ENCODE results near the gene ADAM17. TPM values are rescaled to one million over a fixed set of nuclear protein-coding genes. Genes with fewer than 3 reads are reported as not detected.
A peak's percentile ranks its signal among the peaks of the same experiment; 100 is the strongest.

Gene ADAM17
- polyA plus RNA-seq, 3 donors: 30.2 to 34.8 (median 30.9) TPM

- Mint-ChIP-seq H3K36me3 (peaks cover 86 to 98% of the 10 kb centered on the region in 2 donors), H3K4me3 (no peak overlapping the region), H3K27me3 (ENCODE audit: low read depth in 3 of 3) (peaks cover 0 to 1% (median 0%) of the 10 kb centered on the region in 3 donors), H3K9me3 (no peaks in the 10 kb centered on the region), H3K27ac (no peak overlapping the region), H3K4me1 (no peaks in the 10 kb centered on the region)
- no peak overlapping the region for H3K9ac ChIP-seq (ENCODE audit: insufficient read depth, low read length, poor library complexity, severe bottlenecking)
- DNase-seq: no peak
- WGBS (ENCODE audit: insufficient coverage): no CpG with 5 or more reads among the region's 3 CpGs
- no peaks in the 10 kb centered on the region for H3K27me3 ChIP-seq (ENCODE audit: control insufficient read depth in 2 of 2, insufficient read depth in 2 of 2, low read length in 2 of 2)
- peaks cover 97% of the 10 kb centered on the region in 2 donors for H3K36me3 ChIP-seq (replicated peaks in 1 of 2; ENCODE audit: control insufficient read depth in 1 of 2, insufficient read depth in 2 of 2, low read length in 2 of 2)
- no peak overlapping the region for H2AFZ ChIP-seq (ENCODE audit: insufficient read depth, low read depth, low read length, poor library complexity, severe bottlenecking)
- H4K20me1 ChIP-seq (ENCODE audit: insufficient read depth, low read length): peaks cover 51% of the 10 kb centered on the region
- H3K4me1 ChIP-seq (ENCODE audit: control insufficient read depth in 1 of 2, insufficient read depth in 2 of 2, low read length in 2 of 2): no peaks in the 10 kb centered on the region
- no peak overlapping the region for H3K4me3 ChIP-seq (replicated peaks in 1 of 3; ENCODE audit: low read depth in 2 of 3, low read length in 3 of 3)
- intact Hi-C loops (cut with micrococcal nuclease): no loop called here
- no peaks in the 10 kb centered on the region for H3K9me3 ChIP-seq (replicated peaks in 1 of 2; ENCODE audit: control insufficient read depth in 1 of 2, insufficient read depth in 1 of 2, low read length in 2 of 2)
- no peak for TF ChIP-seq CTCF (IDR thresholded peaks at IDR 0.05)
- no peak overlapping the region for H3K4me2 ChIP-seq (replicated peaks; ENCODE audit: extremely low read depth, low read length, poor library complexity, severe bottlenecking)
- H3K79me2 ChIP-seq (ENCODE audit: insufficient read depth, low read length): no peaks in the 10 kb centered on the region
- no peak overlapping the region for H3K27ac ChIP-seq (ENCODE audit: low read depth in 1 of 2, low read length in 2 of 2)
Measured at GRCh38 chr2:9493478-9493877, 62.2 kb downstream of the ADAM17 start.

- H3K4me2 ChIP-seq (replicated peaks; ENCODE audit: extremely low read depth, low read length, poor library complexity, severe bottlenecking): no peak overlapping the region
- peaks cover 48% of the 10 kb centered on the region for H4K20me1 ChIP-seq (ENCODE audit: insufficient read depth, low read length)
- Mint-ChIP-seq H3K36me3 (peaks cover 86 to 98% of the 10 kb centered on the region in 2 donors), H3K9me3 (no peaks in the 10 kb centered on the region), H3K4me1 (no peaks in the 10 kb centered on the region), H3K4me3 (no peak overlapping the region), H3K27ac (no peak overlapping the region), H3K27me3 (ENCODE audit: low read depth in 3 of 3) (peaks cover 0 to 1% (median 0%) of the 10 kb centered on the region in 3 donors)
- no peaks in the 10 kb centered on the region for H3K27me3 ChIP-seq (ENCODE audit: control insufficient read depth in 2 of 2, insufficient read depth in 2 of 2, low read length in 2 of 2)
- WGBS (ENCODE audit: insufficient coverage): 100% methylated on average over 1 of the region's 2 CpGs
- H3K9me3 ChIP-seq (replicated peaks in 1 of 2; ENCODE audit: control insufficient read depth in 1 of 2, insufficient read depth in 1 of 2, low read length in 2 of 2): no peaks in the 10 kb centered on the region
- peak overlapping the region in 1 of 2 donors; percentile 26 for H3K27ac ChIP-seq (ENCODE audit: low read depth in 1 of 2, low read length in 2 of 2)
- no peak for DNase-seq
- intact Hi-C loops (cut with micrococcal nuclease): no loop called here
- peaks cover 96 to 97% of the 10 kb centered on the region in 2 donors for H3K36me3 ChIP-seq (replicated peaks in 1 of 2; ENCODE audit: control insufficient read depth in 1 of 2, insufficient read depth in 2 of 2, low read length in 2 of 2)
- no peak overlapping the region for H3K4me3 ChIP-seq (replicated peaks in 1 of 3; ENCODE audit: low read depth in 2 of 3, low read length in 3 of 3)
- H3K9ac ChIP-seq (ENCODE audit: insufficient read depth, low read length, poor library complexity, severe bottlenecking): no peak overlapping the region
- H3K4me1 ChIP-seq (ENCODE audit: control insufficient read depth in 1 of 2, insufficient read depth in 2 of 2, low read length in 2 of 2): no peaks in the 10 kb centered on the region
- TF ChIP-seq CTCF (IDR thresholded peaks at IDR 0.05): no peak
- H2AFZ ChIP-seq (ENCODE audit: insufficient read depth, low read depth, low read length, poor library complexity, severe bottlenecking): no peak overlapping the region
- H3K79me2 ChIP-seq (ENCODE audit: insufficient read depth, low read length): no peaks in the 10 kb centered on the region
Measured at GRCh38 chr2:9492927-9493326, 62.7 kb downstream of the ADAM17 start.
